Spleen (tissue), 7 donors: Measurements from ENCODE around the gene TNRC18.

ENCODE experiments used
- POLR2A ChIP-seq, 3 donors: fragments of 450-650 bp; IDR thresholded peaks; one replicate each; pipeline ENCODE4 v1.5.1; 2017; ENCODE audit warnings: antibody characterized with exemption in 3 of 3, mild to moderate bottlenecking in 1 of 3
- TF ChIP-seq, protein P1 (sequence below), 11 experiments: fragments of 200-600 bp in 7 of 11; fragments of 450-650 bp in 4 of 11; sonication (generic) in 4 of 11; IDR thresholded peaks in 8 of 11; conservative IDR thresholded peaks in 3 of 11; 1 replicate in 7 of 11; 2 replicates in 4 of 11; pipeline versions ENCODE4 v1.4.0 to v1.8.0; 2016 to 2021; ENCODE audit warnings: antibody characterized with exemption in 11 of 11, inconsistent platforms in 4 of 11, mild to moderate bottlenecking in 1 of 11
- donor health status: DM: no; HTN: no; CAD: no; lungs with moderate emphysema.
- donor health status: DM: no; HTN: no; CAD: no.
- donor health status: DM: no; HTN: no; CAD: no.

DNA sequence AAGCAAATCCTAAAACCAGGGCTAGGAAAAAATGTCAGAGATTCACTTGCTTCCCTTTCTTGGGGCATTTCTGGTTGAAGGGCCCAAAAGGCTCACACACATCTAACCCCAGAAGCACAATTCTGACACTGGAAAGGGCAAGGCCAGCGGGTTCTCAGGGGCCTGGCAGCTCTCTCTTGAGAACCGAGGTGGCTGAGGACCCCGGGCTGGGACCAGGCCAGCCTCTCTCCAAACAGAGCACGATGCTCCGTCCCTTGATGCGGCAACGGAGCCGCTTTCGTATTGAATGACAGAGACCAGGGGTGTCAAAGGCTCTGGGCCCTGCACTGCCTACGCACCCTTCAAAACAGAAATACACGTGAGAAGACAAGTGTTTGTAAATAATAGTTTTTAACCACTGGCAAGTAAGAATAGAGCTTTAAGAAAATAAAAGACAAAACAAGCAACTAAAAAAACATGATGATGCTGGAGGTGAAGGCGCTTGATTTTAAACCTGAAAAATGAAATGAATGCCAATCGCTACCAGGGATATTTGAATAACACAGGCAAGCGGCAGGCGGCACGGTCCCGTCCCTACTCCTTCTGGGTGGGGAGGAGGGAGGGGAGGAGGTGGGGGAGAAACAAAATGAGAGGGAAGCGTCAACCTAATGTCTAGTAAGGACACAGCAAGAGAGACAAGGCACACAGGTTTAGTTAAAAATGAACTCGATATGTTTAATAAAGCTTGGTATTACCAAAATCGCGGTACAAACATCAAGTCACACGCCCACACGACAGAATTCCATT, 72.8 kb downstream of the TNRC18 start:
- TF ChIP-seq, protein P1, sequence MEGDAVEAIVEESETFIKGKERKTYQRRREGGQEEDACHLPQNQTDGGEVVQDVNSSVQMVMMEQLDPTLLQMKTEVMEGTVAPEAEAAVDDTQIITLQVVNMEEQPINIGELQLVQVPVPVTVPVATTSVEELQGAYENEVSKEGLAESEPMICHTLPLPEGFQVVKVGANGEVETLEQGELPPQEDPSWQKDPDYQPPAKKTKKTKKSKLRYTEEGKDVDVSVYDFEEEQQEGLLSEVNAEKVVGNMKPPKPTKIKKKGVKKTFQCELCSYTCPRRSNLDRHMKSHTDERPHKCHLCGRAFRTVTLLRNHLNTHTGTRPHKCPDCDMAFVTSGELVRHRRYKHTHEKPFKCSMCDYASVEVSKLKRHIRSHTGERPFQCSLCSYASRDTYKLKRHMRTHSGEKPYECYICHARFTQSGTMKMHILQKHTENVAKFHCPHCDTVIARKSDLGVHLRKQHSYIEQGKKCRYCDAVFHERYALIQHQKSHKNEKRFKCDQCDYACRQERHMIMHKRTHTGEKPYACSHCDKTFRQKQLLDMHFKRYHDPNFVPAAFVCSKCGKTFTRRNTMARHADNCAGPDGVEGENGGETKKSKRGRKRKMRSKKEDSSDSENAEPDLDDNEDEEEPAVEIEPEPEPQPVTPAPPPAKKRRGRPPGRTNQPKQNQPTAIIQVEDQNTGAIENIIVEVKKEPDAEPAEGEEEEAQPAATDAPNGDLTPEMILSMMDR (IDR thresholded peaks at IDR 0.05 in 8 of 11, conservative IDR thresholded peaks at IDR 0.05 in 3 of 11) = no peak
- no peak for TF ChIP-seq POLR2A (IDR thresholded peaks at IDR 0.05)
